Neural progenitor cell (in vitro differentiated cells): ENCODE data around the gene GNB5. TPM values are rescaled to one million over a fixed set of nuclear protein-coding genes. Genes with fewer than 3 reads are reported as not detected.

ENCODE experiments used
- DNase-seq: peaks from one replicate; pipeline ENCODE4 v3.0.0-alpha.2; 2016; ENCODE audit warnings: low spot score
- H2AFZ ChIP-seq: fragments of 200-600 bp; sonication (generic); replicated peaks from 2 replicates; pipeline ENCODE4 v1.6.1; 2016; ENCODE audit warnings: antibody characterized with exemption
- H3F3A ChIP-seq: fragments of 200-600 bp; sonication (generic); 2 replicates; pipeline ENCODE4 v1.6.1; 2016; ENCODE audit warnings: antibody characterized with exemption, low read depth
- H3K27ac ChIP-seq: fragments of 200-600 bp; sonication (generic); 2 replicates; pipeline ENCODE4 v1.5.1; 2016; ENCODE audit warnings: mild to moderate bottlenecking
- H3K27me3 ChIP-seq: fragments of 200-600 bp; sonication (generic); 2 replicates; pipeline ENCODE4 v1.6.1; 2016; ENCODE audit warnings: mild to moderate bottlenecking, moderate library complexity
- H3K36me3 ChIP-seq: fragments of 200-600 bp; sonication (generic); 2 replicates; pipeline ENCODE4 v1.5.1; 2016
- H3K4me1 ChIP-seq: fragments of 200-600 bp; sonication (generic); 2 replicates; pipeline ENCODE4 v1.6.1; 2016; ENCODE audit warnings: mixed run types
- H3K4me2 ChIP-seq: fragments of 200-600 bp; sonication (generic); 2 replicates; pipeline ENCODE4 v1.6.1; 2016
- H3K4me3 ChIP-seq: fragments of 200-600 bp; sonication (generic); 2 replicates; pipeline ENCODE4 v1.5.1; 2016
- H3K79me2 ChIP-seq: fragments of 200-600 bp; sonication (generic); 2 replicates; pipeline ENCODE4 v1.6.1; 2016; ENCODE audit warnings: low read depth
- H3K9ac ChIP-seq: fragments of 200-600 bp; sonication (generic); 2 replicates; pipeline ENCODE4 v1.6.1; 2016
- H3K9me3 ChIP-seq: fragments of 200-600 bp; sonication (generic); 2 replicates; pipeline ENCODE4 v1.5.1; 2016; ENCODE audit warnings: low read depth
- H4K20me1 ChIP-seq: fragments of 200-600 bp; sonication (generic); 2 replicates; pipeline ENCODE4 v1.6.1; 2016; ENCODE audit warnings: low read depth
- H3K27ac Mint-ChIP-seq: 3 replicates; pipeline ENCODE4 v1.8.0; 2021; ENCODE audit warnings: mixed read lengths
- H3K27me3 Mint-ChIP-seq: 2 replicates; pipeline ENCODE4 v1.8.0; 2022; ENCODE audit warnings: low read depth, mild to moderate bottlenecking, inconsistent platforms, moderate library complexity, mixed read lengths; ENCODE audit not compliant: insufficient read depth
- H3K36me3 Mint-ChIP-seq: 3 replicates; pipeline ENCODE4 v1.8.0; 2021; ENCODE audit warnings: mixed read lengths
- H3K4me1 Mint-ChIP-seq: 3 replicates; pipeline ENCODE4 v1.8.0; 2021; ENCODE audit warnings: mixed read lengths
- H3K4me3 Mint-ChIP-seq: 3 replicates; pipeline ENCODE4 v1.8.0; 2021; ENCODE audit warnings: mild to moderate bottlenecking, moderate library complexity, mixed read lengths
- H3K9me3 Mint-ChIP-seq: 3 replicates; pipeline ENCODE4 v1.8.0; 2020; ENCODE audit warnings: mixed read lengths
- EZH2 ChIP-seq: fragments of 200-600 bp; sonication (generic); IDR thresholded peaks from 2 replicates; pipeline ENCODE4 v1.6.1; 2017; ENCODE audit warnings: antibody characterized with exemption, mild to moderate bottlenecking, moderate library complexity
- EZH2phosphoT487 ChIP-seq: fragments of 200-600 bp; sonication (generic); IDR thresholded peaks from 2 replicates; pipeline ENCODE4 v1.6.1; 2017; ENCODE audit warnings: antibody characterized with exemption
- total RNA-seq: library from RNA; depleted of rRNA; stranded (reverse); fragments of >200 nt; gene quantifications from 2 replicates; pipeline ENCODE4 v1.2.3, GENCODE V29; 2015; ENCODE audit warnings: low replicate concordance
- TF ChIP-seq, protein P1 (sequence below): fragments of 200-600 bp; sonication (generic); IDR thresholded peaks from 2 replicates; pipeline ENCODE4 v1.5.1; 2017; ENCODE audit warnings: antibody characterized with exemption, mild to moderate bottlenecking

GNB5 gene
- total RNA-seq, 1 donor from 2014 or later, result 36.0 TPM

DNA sequence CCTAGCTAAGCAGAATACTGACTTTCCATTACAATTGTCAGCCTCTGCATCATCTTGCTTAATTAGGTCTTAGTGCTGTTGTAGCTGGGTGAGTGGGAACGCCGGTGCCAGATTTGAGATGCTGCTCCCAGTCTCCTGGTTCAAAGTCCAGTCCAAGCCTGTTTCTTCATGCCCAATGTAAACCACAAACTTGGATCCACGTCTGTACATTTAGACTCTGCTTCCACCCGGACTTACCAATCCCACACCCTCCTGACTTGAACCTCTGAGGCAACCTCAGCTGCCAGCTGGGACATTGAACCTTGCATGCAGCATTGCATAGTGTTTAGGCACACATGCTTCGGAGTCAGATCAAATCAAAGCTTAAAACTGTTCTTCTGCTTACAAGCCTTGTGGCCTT is 121.6 kb downstream of the GNB5 start:
- Histone ChIP-seq H3K4me1 (no peaks in the 10 kb centered on the region), H3K79me2 (no peaks in the 10 kb centered on the region), H3K4me2 (no peak overlapping the region), H3K9ac (no peak overlapping the region), H3K27ac (no peak overlapping the region), H3F3A (peaks cover 13% of the 10 kb centered on the region), H3K9me3 (no peaks in the 10 kb centered on the region), H3K4me3 (no peak overlapping the region), H3K27me3 (no peaks in the 10 kb centered on the region), H4K20me1 (peaks cover 3% of the 10 kb centered on the region), H3K36me3 (no peaks in the 10 kb centered on the region), H2AFZ (no peak overlapping the region)
- Mint-ChIP-seq H3K36me3 (peaks cover 7% of the 10 kb centered on the region), H3K4me1 (no peaks in the 10 kb centered on the region), H3K27me3 (no peaks in the 10 kb centered on the region), H3K4me3 (no peak overlapping the region), H3K27ac (no peak overlapping the region), H3K9me3 (no peaks in the 10 kb centered on the region)
- DNase-seq, result no peak
- no peak for TF ChIP-seq EZH2phosphoT487

DNA sequence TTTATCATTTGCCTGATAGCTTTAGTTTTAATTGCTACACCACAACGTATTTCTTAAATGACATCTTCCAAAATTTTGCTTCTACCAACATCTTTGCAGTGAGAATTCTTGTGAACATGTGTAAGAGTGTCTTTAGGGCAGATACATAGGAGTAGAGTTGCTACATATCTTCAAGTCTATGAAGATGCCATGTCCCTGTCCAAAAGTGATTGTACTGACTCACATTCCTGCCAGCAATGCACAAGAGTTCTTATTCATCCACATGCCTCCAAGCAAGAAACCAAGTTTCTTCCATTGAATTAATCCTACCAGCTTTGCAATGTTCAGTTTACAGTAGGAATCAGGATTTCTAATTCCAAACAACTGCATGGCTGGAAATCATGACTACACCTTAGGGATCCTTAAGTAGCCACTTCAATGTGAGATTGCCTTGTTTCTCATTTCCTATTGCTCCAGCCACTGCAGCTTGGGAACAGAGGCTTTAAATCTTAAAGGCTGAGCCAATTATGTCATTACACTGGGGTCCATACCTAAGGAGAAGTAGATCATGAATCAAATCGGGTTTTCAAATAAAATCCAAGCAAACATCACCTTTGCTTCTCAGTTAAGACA is 123.1 kb downstream of the GNB5 start:
- no peak overlapping the region for H2AFZ ChIP-seq
- H3K4me1 ChIP-seq, result no peaks in the 10 kb centered on the region
- no peaks in the 10 kb centered on the region for H3K79me2 ChIP-seq
- no peaks in the 10 kb centered on the region for H3K27me3 Mint-ChIP-seq
- H3F3A ChIP-seq, result peaks cover 13% of the 10 kb centered on the region
- no peaks in the 10 kb centered on the region for H3K36me3 ChIP-seq
- peaks cover 19% of the 10 kb centered on the region for H3K36me3 Mint-ChIP-seq
- H3K27ac Mint-ChIP-seq, result no peak overlapping the region
- H3K9me3 ChIP-seq, result no peaks in the 10 kb centered on the region
- H3K4me1 Mint-ChIP-seq, result no peaks in the 10 kb centered on the region
- TF ChIP-seq EZH2phosphoT487 (no peak), EZH2 (no peak)
- TF ChIP-seq, protein P1, sequence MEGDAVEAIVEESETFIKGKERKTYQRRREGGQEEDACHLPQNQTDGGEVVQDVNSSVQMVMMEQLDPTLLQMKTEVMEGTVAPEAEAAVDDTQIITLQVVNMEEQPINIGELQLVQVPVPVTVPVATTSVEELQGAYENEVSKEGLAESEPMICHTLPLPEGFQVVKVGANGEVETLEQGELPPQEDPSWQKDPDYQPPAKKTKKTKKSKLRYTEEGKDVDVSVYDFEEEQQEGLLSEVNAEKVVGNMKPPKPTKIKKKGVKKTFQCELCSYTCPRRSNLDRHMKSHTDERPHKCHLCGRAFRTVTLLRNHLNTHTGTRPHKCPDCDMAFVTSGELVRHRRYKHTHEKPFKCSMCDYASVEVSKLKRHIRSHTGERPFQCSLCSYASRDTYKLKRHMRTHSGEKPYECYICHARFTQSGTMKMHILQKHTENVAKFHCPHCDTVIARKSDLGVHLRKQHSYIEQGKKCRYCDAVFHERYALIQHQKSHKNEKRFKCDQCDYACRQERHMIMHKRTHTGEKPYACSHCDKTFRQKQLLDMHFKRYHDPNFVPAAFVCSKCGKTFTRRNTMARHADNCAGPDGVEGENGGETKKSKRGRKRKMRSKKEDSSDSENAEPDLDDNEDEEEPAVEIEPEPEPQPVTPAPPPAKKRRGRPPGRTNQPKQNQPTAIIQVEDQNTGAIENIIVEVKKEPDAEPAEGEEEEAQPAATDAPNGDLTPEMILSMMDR, result no peak
- DNase-seq, result no peak
- H3K27ac ChIP-seq, result no peak overlapping the region
- H3K27me3 ChIP-seq, result no peaks in the 10 kb centered on the region
- no peak overlapping the region for H3K4me3 Mint-ChIP-seq
- H3K9ac ChIP-seq, result no peak overlapping the region
- no peak overlapping the region for H3K4me2 ChIP-seq
- H4K20me1 ChIP-seq, result peaks cover 3% of the 10 kb centered on the region
- H3K9me3 Mint-ChIP-seq, result no peaks in the 10 kb centered on the region
- H3K4me3 ChIP-seq, result no peak overlapping the region

DNA sequence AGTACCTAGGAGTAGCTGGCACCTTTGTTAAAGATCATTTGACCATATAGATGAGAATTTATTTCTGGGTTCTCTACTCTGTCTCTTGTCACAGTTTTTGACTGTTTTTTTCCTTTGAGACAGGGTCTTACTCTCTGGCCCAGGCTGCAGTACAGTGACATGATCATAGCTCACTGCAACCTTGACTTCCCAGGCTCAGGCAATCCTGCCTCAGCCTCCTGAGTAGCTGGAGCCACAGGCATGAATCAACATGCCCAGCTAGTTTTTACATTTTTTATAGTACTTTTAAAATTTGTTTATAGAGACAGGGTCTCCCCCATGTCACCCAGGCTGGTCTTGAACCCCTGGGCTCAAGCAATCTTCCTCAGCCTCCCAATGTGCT is 123.7 kb downstream of the GNB5 start:
- no peak overlapping the region for H3K4me3 Mint-ChIP-seq

More for the DNA sequence above, 123.7 kb downstream of the GNB5 start:
- Histone ChIP-seq H3K36me3 (no peaks in the 10 kb centered on the region), H3K9me3 (no peaks in the 10 kb centered on the region), H3K9ac (no peak overlapping the region), H3F3A (peaks cover 13% of the 10 kb centered on the region), H3K27ac (no peak overlapping the region), H3K79me2 (no peaks in the 10 kb centered on the region), H3K4me3 (no peak overlapping the region), H3K4me1 (no peaks in the 10 kb centered on the region), H4K20me1 (peaks cover 3% of the 10 kb centered on the region), H2AFZ (no peak overlapping the region), H3K27me3 (no peaks in the 10 kb centered on the region), H3K4me2 (no peak overlapping the region)
- no peak overlapping the region for H3K27ac Mint-ChIP-seq
- peaks cover 22% of the 10 kb centered on the region for H3K36me3 Mint-ChIP-seq
- no peaks in the 10 kb centered on the region for H3K4me1 Mint-ChIP-seq
- TF ChIP-seq EZH2, result no peak
- TF ChIP-seq, protein P1, result no peak
- TF ChIP-seq EZH2phosphoT487, result no peak
- H3K27me3 Mint-ChIP-seq, result no peaks in the 10 kb centered on the region
- no peaks in the 10 kb centered on the region for H3K9me3 Mint-ChIP-seq
- DNase-seq, result no peak
